ENCODE results near the gene TAGLN.

TAGLN gene

GRCh38 chr11:117223741-117224689, 24.8 kb downstream of the TAGLN start:
- H3K9me3 ChIP-seq (ENCODE audit: control insufficient read depth, low read length): no peaks in the 10 kb centered on the region
- no peak overlapping the region for H3K27ac ChIP-seq (ENCODE audit: low read depth, low read length, severe bottlenecking)
- no peak overlapping the region for H3K4me3 ChIP-seq (ENCODE audit: extremely low read depth, insufficient read depth, low read length, poor library complexity, severe bottlenecking)
- 95 to 97% methylated on average over 13 of the region's 17 CpGs for WGBS, 2 experiments (ENCODE audit: insufficient coverage in 2 of 2)
- peaks cover 85% of the 10 kb centered on the region for H3K36me3 ChIP-seq (ENCODE audit: control insufficient read depth, insufficient read depth, low read length)
- no peaks in the 10 kb centered on the region for H3K4me1 ChIP-seq (ENCODE audit: control insufficient read depth, insufficient read depth, low read length, poor library complexity, severe bottlenecking)

- Histone ChIP-seq H3K27ac (ENCODE audit: low read depth, low read length, severe bottlenecking) (no peak overlapping the region), H3K36me3 (ENCODE audit: control insufficient read depth, insufficient read depth, low read length) (peaks cover 84% of the 10 kb centered on the region), H3K9me3 (ENCODE audit: control insufficient read depth, low read length) (no peaks in the 10 kb centered on the region), H3K4me1 (ENCODE audit: control insufficient read depth, insufficient read depth, low read length, poor library complexity, severe bottlenecking) (no peaks in the 10 kb centered on the region), H3K4me3 (ENCODE audit: extremely low read depth, insufficient read depth, low read length, poor library complexity, severe bottlenecking) (no peak overlapping the region)
- WGBS, 2 experiments (ENCODE audit: insufficient coverage in 2 of 2): 97% methylated on average over 5 to 8 of the region's 9 CpGs
Observed at GRCh38 chr11:117225553-117226170, 26.5 kb downstream of the TAGLN start.

GRCh38 chr11:117226388-117227385, 27.5 kb downstream of the TAGLN start:
- peaks cover 6% of the 10 kb centered on the region for H3K4me1 ChIP-seq (ENCODE audit: control insufficient read depth, insufficient read depth, low read length, poor library complexity, severe bottlenecking)
- peaks cover 74% of the 10 kb centered on the region for H3K36me3 ChIP-seq (ENCODE audit: control insufficient read depth, insufficient read depth, low read length)
- no peaks in the 10 kb centered on the region for H3K9me3 ChIP-seq (ENCODE audit: control insufficient read depth, low read length)
- 67 to 73% methylated on average over 13 to 15 of the region's 19 CpGs for WGBS, 2 experiments (ENCODE audit: insufficient coverage in 2 of 2)
- H3K4me3 ChIP-seq (ENCODE audit: extremely low read depth, insufficient read depth, low read length, poor library complexity, severe bottlenecking): no peak overlapping the region
- H3K27ac ChIP-seq (ENCODE audit: low read depth, low read length, severe bottlenecking): no peak overlapping the region

- Histone ChIP-seq H3K4me1 (ENCODE audit: control insufficient read depth, insufficient read depth, low read length, poor library complexity, severe bottlenecking) (peaks cover 6% of the 10 kb centered on the region), H3K27ac (ENCODE audit: low read depth, low read length, severe bottlenecking) (no peak overlapping the region), H3K9me3 (ENCODE audit: control insufficient read depth, low read length) (no peaks in the 10 kb centered on the region), H3K4me3 (ENCODE audit: extremely low read depth, insufficient read depth, low read length, poor library complexity, severe bottlenecking) (no peak overlapping the region), H3K36me3 (ENCODE audit: control insufficient read depth, insufficient read depth, low read length) (peaks cover 62% of the 10 kb centered on the region)
- WGBS, 2 experiments (ENCODE audit: insufficient coverage in 2 of 2): 92 to 100% methylated on average over 5 to 6 of the region's 11 CpGs
Observed at GRCh38 chr11:117228091-117228490, 28.9 kb downstream of the TAGLN start.

- Histone ChIP-seq H3K4me3 (ENCODE audit: extremely low read depth, insufficient read depth, low read length, poor library complexity, severe bottlenecking) (no peak overlapping the region), H3K27ac (ENCODE audit: low read depth, low read length, severe bottlenecking) (no peak overlapping the region), H3K4me1 (ENCODE audit: control insufficient read depth, insufficient read depth, low read length, poor library complexity, severe bottlenecking) (peaks cover 6% of the 10 kb centered on the region), H3K9me3 (ENCODE audit: control insufficient read depth, low read length) (no peaks in the 10 kb centered on the region), H3K36me3 (ENCODE audit: control insufficient read depth, insufficient read depth, low read length) (peaks cover 53% of the 10 kb centered on the region)
- WGBS, 2 experiments (ENCODE audit: insufficient coverage in 2 of 2): 94 to 95% methylated on average over 10 to 12 of the region's 12 CpGs
Observed at GRCh38 chr11:117229411-117229810, 30.2 kb downstream of the TAGLN start.

- Histone ChIP-seq H3K4me1 (ENCODE audit: control insufficient read depth, insufficient read depth, low read length, poor library complexity, severe bottlenecking) (peaks cover 6% of the 10 kb centered on the region), H3K9me3 (ENCODE audit: control insufficient read depth, low read length) (no peaks in the 10 kb centered on the region), H3K4me3 (ENCODE audit: extremely low read depth, insufficient read depth, low read length, poor library complexity, severe bottlenecking) (no peak overlapping the region), H3K36me3 (ENCODE audit: control insufficient read depth, insufficient read depth, low read length) (peaks cover 50% of the 10 kb centered on the region), H3K27ac (ENCODE audit: low read depth, low read length, severe bottlenecking) (no peak overlapping the region)
- 93 to 100% methylated on average over 4 to 5 of the region's 5 CpGs for WGBS, 2 experiments (ENCODE audit: insufficient coverage in 2 of 2)
Observed at GRCh38 chr11:117229931-117230285, 30.7 kb downstream of the TAGLN start.

GRCh38 chr11:117230286-117230961, 31.3 kb downstream of the TAGLN start:
- 93 to 95% methylated on average over 9 to 10 of the region's 12 CpGs for WGBS, 2 experiments (ENCODE audit: insufficient coverage in 2 of 2)
- Histone ChIP-seq H3K4me3 (ENCODE audit: extremely low read depth, insufficient read depth, low read length, poor library complexity, severe bottlenecking) (peak overlapping the region; percentile 98), H3K9me3 (ENCODE audit: control insufficient read depth, low read length) (no peaks in the 10 kb centered on the region)

GRCh38 chr11:117230999-117231841, 32.0 kb downstream of the TAGLN start:
- Histone ChIP-seq H3K36me3 (ENCODE audit: control insufficient read depth, insufficient read depth, low read length) (peaks cover 48% of the 10 kb centered on the region), H3K4me1 (ENCODE audit: control insufficient read depth, insufficient read depth, low read length, poor library complexity, severe bottlenecking) (peaks cover 6% of the 10 kb centered on the region), H3K9me3 (ENCODE audit: control insufficient read depth, low read length) (no peaks in the 10 kb centered on the region), H3K27ac (ENCODE audit: low read depth, low read length, severe bottlenecking) (peak overlapping the region; percentile 29), H3K4me3 (ENCODE audit: extremely low read depth, insufficient read depth, low read length, poor library complexity, severe bottlenecking) (peak overlapping the region; percentile 98)
- 14 to 17% methylated on average over 13 to 14 of the region's 14 CpGs for WGBS, 2 experiments (ENCODE audit: insufficient coverage in 2 of 2)

More at GRCh38 chr11:117230286-117230961, 31.3 kb downstream of the TAGLN start:
- H3K36me3 ChIP-seq (ENCODE audit: control insufficient read depth, insufficient read depth, low read length): peaks cover 49% of the 10 kb centered on the region
- peaks cover 6% of the 10 kb centered on the region for H3K4me1 ChIP-seq (ENCODE audit: control insufficient read depth, insufficient read depth, low read length, poor library complexity, severe bottlenecking)
- no peak overlapping the region for H3K27ac ChIP-seq (ENCODE audit: low read depth, low read length, severe bottlenecking)

- Histone ChIP-seq H3K4me1 (ENCODE audit: control insufficient read depth, insufficient read depth, low read length, poor library complexity, severe bottlenecking) (peaks cover 6% of the 10 kb centered on the region), H3K36me3 (ENCODE audit: control insufficient read depth, insufficient read depth, low read length) (peaks cover 52% of the 10 kb centered on the region), H3K27ac (ENCODE audit: low read depth, low read length, severe bottlenecking) (peak within 1 kb of the TSS; percentile 57), H3K4me3 (ENCODE audit: extremely low read depth, insufficient read depth, low read length, poor library complexity, severe bottlenecking) (peak within 1 kb of the TSS; percentile 98), H3K9me3 (ENCODE audit: control insufficient read depth, low read length) (no peaks in the 10 kb centered on the region)
- 0% methylated on average over 6 to 9 of the region's 13 CpGs for WGBS, 2 experiments (ENCODE audit: insufficient coverage in 2 of 2)
Observed at GRCh38 chr11:117231842-117232091, 32.6 kb downstream of the TAGLN start, which contains the start of gene PCSK7. PCSK7 (minus strand) TSS chr11:117232073; CDS start chr11:117229844, 2,229 bp downstream.

All from mesodermal cell (in vitro differentiated cells).